Fibroblast of skin of scalp (primary cell): ENCODE results near the gene SLC41A3.

ENCODE experiments used
- DNase-seq: peaks from one replicate; pipeline ENCODE4 v3.0.0-alpha.2; 2013

SLC41A3 gene

DNA sequence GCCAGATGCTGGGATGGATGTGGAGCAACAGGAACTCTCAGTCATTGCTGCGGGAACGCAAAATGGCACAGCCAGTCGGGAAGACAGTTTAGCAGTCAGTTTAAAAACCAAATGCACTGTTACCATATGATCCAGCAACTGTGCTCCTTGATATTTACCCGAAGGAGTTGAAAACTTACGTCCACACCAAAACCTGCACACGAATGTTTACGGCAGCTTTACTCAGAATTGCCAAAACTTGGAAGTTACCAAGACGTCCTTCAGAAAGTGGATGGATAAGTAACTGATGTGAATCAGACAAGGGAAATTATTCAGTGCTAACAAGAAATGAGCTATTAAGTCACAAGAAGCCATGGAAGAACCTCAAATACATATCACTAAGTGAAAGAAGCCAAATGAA, 36.1 kb upstream of the SLC41A3 start:
- no peak for DNase-seq

DNA sequence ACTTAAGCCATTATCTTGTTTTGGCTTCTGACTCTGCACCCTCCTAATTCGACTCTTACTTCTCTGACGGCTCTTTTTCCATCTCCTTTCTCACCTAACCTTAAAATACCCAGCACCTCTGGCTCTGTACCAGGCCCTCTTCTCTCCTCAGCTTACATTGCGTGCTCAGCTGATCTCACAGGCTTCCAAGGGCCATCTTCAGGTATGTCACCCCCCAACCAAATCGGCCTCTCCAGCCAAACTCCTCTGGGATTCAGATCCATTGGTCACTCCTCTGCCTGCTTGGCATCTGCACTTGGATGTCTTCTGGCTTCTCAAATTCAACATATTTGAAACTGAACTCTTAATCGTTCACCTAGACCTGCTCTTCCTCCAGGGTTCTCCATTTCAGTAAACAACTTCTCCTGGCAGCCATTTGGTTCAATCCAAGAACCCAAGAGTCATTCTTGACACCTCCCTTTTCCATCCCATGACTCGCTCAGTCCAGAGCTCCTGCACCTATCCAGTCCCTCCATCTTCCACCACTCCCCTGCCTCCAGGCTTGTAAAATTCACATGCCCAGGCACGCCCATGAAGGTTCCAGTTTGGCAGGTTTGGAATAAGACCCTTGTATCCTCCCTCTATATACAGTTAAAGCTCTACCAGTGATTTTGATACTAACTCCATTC, 35.2 kb upstream of the SLC41A3 start:
- DNase-seq = no peak

- no peak for DNase-seq
Observed at GRCh38 chr3:126118591-126118990, 34.7 kb upstream of the SLC41A3 start.

GRCh38 chr3:126117786-126118185, 33.9 kb upstream of the SLC41A3 start:
- DNase-seq = no peak

GRCh38 chr3:126117212-126117611, 33.3 kb upstream of the SLC41A3 start:
- no peak for DNase-seq

- no peak for DNase-seq
Observed at GRCh38 chr3:126116526-126116925, 32.6 kb upstream of the SLC41A3 start.

- no peak for DNase-seq
Observed at GRCh38 chr3:126114443-126115386, 30.8 kb upstream of the SLC41A3 start.

GRCh38 chr3:126113733-126114442, 30.0 kb upstream of the SLC41A3 start:
- DNase-seq = no peak

DNA sequence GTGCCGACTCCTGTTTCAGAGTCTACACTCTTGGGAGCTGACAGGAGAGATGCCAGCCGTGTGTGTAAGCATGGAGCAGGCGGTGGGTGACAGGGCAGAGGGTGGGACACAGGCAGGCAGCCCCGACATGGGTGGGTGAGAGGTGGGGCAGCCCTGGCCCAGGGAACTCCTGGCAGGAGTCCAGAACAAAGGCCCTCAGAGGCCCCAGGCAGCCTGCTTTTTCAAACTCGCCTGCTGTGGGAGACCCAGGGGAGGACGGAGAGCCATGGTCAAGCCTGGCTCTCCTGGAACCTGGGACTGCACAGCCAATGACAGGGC, 29.3 kb upstream of the SLC41A3 start:
- no peak for DNase-seq

DNA sequence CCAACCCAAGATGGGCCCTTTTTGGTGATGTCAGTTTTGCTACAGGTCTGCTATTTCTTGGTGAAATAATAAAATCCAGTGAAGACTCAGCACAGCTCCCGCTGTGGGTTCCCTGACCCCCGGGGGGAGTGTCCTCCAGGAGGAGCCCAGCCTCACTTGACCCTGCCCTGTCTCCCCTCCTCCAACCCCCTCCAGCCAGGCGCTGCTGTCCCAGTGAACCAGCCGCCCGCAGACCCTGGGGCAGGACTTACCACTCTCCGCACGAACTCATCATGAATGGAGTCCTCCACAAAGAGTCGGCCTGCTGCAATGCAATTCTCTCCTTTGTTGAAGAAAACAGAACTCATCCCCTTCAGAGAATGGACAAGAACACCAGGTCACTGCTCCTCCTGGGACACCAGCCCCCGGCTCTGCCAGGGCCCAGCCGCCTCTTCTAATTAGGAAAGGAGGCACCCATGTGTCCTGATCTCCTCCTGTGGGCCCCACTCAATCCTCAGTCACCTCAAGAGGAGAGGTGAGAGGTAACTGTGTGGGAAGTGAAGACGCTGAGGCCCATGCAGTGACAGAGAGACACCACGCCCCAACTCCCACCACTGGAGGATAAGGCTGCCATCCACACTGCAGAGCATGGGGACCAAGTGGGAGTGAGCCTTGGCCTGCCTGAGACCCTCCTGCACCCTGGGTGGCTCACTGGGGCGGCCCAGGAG, 28.8 kb upstream of the SLC41A3 start:
- no peak for DNase-seq

- DNase-seq = no peak
Observed at GRCh38 chr3:126111566-126112475, 27.9 kb upstream of the SLC41A3 start.

GRCh38 chr3:126111126-126111551, 27.2 kb upstream of the SLC41A3 start:
- no peak for DNase-seq

- no peak for DNase-seq
Observed at GRCh38 chr3:126110431-126111125, 26.7 kb upstream of the SLC41A3 start.

GRCh38 chr3:126109880-126110235, 25.9 kb upstream of the SLC41A3 start:
- DNase-seq = no peak

GRCh38 chr3:126109146-126109879, 25.4 kb upstream of the SLC41A3 start:
- no peak for DNase-seq

DNA sequence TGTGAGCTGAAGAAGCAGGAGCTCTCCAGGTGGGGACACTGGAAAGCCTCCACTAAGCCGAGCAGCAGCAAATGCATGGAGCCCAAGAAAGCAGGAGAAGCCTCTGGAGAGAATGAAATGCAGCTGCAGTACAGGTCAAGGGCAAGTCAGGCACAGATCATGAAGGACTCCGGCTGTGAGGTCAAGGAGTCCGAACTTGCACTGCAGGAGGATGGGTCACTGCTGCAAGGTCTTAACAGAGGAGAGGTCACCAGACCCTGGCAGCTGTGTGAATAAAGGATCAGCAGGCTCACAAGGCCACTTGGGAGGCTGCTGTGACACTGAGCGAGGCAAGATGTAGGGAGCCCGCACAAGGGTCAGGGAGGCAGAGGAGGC, 24.7 kb upstream of the SLC41A3 start:
- no peak for DNase-seq

GRCh38 chr3:126107957-126108675, 24.2 kb upstream of the SLC41A3 start:
- no peak for DNase-seq

GRCh38 chr3:126107203-126107939, 23.4 kb upstream of the SLC41A3 start:
- no peak for DNase-seq
